HUES64 (cell line): Measurements from ENCODE around the gene FLNA.

Experiments used
- H3K27ac ChIP-seq: 2 replicates; pipeline ENCODE4 v1.7.0; 2013; ENCODE audit warnings: low read depth, low read length, inconsistent platforms
- H3K27me3 ChIP-seq: 2 replicates; pipeline ENCODE4 v1.6.1; 2013; ENCODE audit warnings: mild to moderate bottlenecking, low read length; ENCODE audit not compliant: insufficient read depth
- H3K36me3 ChIP-seq: 2 replicates; pipeline ENCODE4 v1.6.1; 2013; ENCODE audit warnings: mild to moderate bottlenecking, low read length; ENCODE audit not compliant: insufficient read depth
- H3K4me1 ChIP-seq: 2 replicates; pipeline ENCODE4 v1.6.1; 2013; ENCODE audit warnings: mild to moderate bottlenecking, low read length, moderate library complexity; ENCODE audit not compliant: insufficient read depth
- H3K4me3 ChIP-seq: 2 replicates; pipeline ENCODE4 v1.5.1; 2013; ENCODE audit warnings: mild to moderate bottlenecking, low read length, moderate library complexity
- H3K9ac ChIP-seq: 2 replicates; pipeline ENCODE4 v1.6.1; 2013; ENCODE audit warnings: mild to moderate bottlenecking, low read depth, low read length
- H3K9me3 ChIP-seq: 2 replicates; pipeline ENCODE4 v1.6.1; 2013; ENCODE audit warnings: low read depth, low read length; ENCODE audit not compliant: insufficient read depth
- WGBS: fragments of 150-250, 120-280 bp; methylation state at CpG from one replicate; pipeline ENCODE4 v1.1.7; 2013; ENCODE audit warnings: missing lambda C conversion rate; 5-methylcytosine and 5-hydroxymethylcytosine counted together

The FLNA gene

GRCh38 chrX:154382483-154383069 lies 8.1 kb upstream of the FLNA start:
- H3K27me3 ChIP-seq = no peaks in the 10 kb centered on the region
- H3K27ac ChIP-seq = no peak overlapping the region
- no peaks in the 10 kb centered on the region for H3K9me3 ChIP-seq
- no peak overlapping the region for H3K4me3 ChIP-seq
- 96% methylated on average over 11 of the region's 11 CpGs for WGBS
- H3K9ac ChIP-seq = no peak overlapping the region
- peaks cover 11% of the 10 kb centered on the region for H3K36me3 ChIP-seq
- H3K4me1 ChIP-seq = peaks cover 5% of the 10 kb centered on the region

- Histone ChIP-seq H3K4me3 (peak overlapping the region; percentile 35; the same call in 1 of the 2 replicates), H3K27ac (peak overlapping the region; percentile 99), H3K9me3 (no peaks in the 10 kb centered on the region), H3K36me3 (peaks cover 11% of the 10 kb centered on the region), H3K9ac (peak overlapping the region; percentile 67), H3K4me1 (peaks cover 5% of the 10 kb centered on the region), H3K27me3 (no peaks in the 10 kb centered on the region)
- WGBS = 43% methylated on average over 5 of the region's 6 CpGs
Observed at GRCh38 chrX:154381271-154381670, 6.8 kb upstream of the FLNA start.

DNA sequence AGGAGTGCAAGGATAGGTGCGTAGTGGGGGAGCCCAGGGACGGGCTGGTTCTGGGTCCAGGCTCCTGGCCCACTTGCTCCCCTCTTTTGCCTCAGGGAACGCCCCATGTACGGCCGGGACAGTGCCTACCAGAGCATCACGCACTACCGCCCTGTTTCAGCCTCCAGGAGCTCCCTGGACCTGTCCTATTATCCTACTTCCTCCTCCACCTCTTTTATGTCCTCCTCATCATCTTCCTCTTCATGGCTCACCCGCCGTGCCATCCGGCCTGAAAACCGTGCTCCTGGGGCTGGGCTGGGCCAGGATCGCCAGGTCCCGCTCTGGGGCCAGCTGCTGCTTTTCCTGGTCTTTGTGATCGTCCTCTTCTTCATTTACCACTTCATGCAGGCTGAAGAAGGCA lies 6.4 kb upstream of the FLNA start:
- no peaks in the 10 kb centered on the region for H3K27me3 ChIP-seq
- H3K4me3 ChIP-seq = peak overlapping the region; percentile 85
- H3K36me3 ChIP-seq = peaks cover 11% of the 10 kb centered on the region
- WGBS = 62% methylated on average over 14 of the region's 14 CpGs
- peak overlapping the region; percentile 60 for H3K9ac ChIP-seq
- H3K4me1 ChIP-seq = peaks cover 5% of the 10 kb centered on the region
- H3K27ac ChIP-seq = peak overlapping the region; percentile 99; the same call in 1 of the 2 replicates
- H3K9me3 ChIP-seq = no peaks in the 10 kb centered on the region

GRCh38 chrX:154380153-154380552 lies 5.7 kb upstream of the FLNA start:
- Histone ChIP-seq H3K27ac (peak overlapping the region; percentile 99; the same call in 1 of the 2 replicates), H3K4me3 (peak overlapping the region; percentile 85), H3K27me3 (no peaks in the 10 kb centered on the region), H3K36me3 (peaks cover 11% of the 10 kb centered on the region), H3K4me1 (peaks cover 5% of the 10 kb centered on the region), H3K9me3 (no peaks in the 10 kb centered on the region), H3K9ac (peak overlapping the region; percentile 96)
- 31% methylated on average over 13 of the region's 13 CpGs for WGBS

DNA sequence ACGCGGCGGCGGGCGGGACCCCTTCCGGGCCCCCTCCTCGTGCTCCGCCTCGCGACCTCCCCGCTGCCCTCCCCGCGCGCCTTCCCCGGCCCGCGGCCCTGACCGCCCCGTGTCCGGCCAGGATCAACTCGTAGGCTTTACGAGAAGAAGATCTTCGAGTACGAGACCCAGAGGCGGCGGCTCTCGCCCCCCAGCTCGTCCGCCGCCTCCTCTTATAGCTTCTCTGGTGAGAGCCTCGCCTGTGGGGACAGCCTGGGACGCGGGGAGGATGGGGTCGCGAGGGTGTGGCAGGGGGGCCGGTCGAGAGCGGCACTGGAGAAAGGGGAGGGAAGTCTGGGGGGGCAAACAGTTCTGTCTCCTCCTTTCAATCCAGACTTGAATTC lies 5.1 kb upstream of the FLNA start:
- peaks cover 5% of the 10 kb centered on the region for H3K4me1 ChIP-seq
- peaks cover 3% of the 10 kb centered on the region; the same call in 1 of the 2 replicates for H3K27me3 ChIP-seq
- H3K9me3 ChIP-seq = no peaks in the 10 kb centered on the region
- H3K9ac ChIP-seq = peak overlapping the region; percentile 96
- peaks cover 11% of the 10 kb centered on the region for H3K36me3 ChIP-seq
- peak overlapping the region; percentile 99 for H3K27ac ChIP-seq
- WGBS = 2% methylated on average over 35 of the region's 38 CpGs
- H3K4me3 ChIP-seq = peak overlapping the region; percentile 85

- WGBS = under 1% methylated on average over 103 of the region's 103 CpGs
- peak within 1 kb of the TSS; percentile 99 for H3K27ac ChIP-seq
Observed at GRCh38 chrX:154378799-154379568, 4.5 kb upstream of the FLNA start, which contains the start of gene EMD. Gene EMD, plus strand, starts transcription at chrX:154379295. Its CDS starts 190 bp downstream, at chrX:154379485.

GRCh38 chrX:154378059-154378798 lies 3.8 kb upstream of the FLNA start:
- Histone ChIP-seq H3K4me3 (peak overlapping the region; percentile 51), H3K27ac (peak overlapping the region; percentile 97), H3K27me3 (peaks cover 3% of the 10 kb centered on the region; the same call in 1 of the 2 replicates), H3K9me3 (no peaks in the 10 kb centered on the region), H3K4me1 (peaks cover 9% of the 10 kb centered on the region), H3K9ac (peak overlapping the region; percentile 77), H3K36me3 (peaks cover 11% of the 10 kb centered on the region)
- 2% methylated on average over 79 of the region's 79 CpGs for WGBS

More at GRCh38 chrX:154378799-154379568, 4.5 kb upstream of the FLNA start, which contains the start of gene EMD:
- peak within 1 kb of the TSS; percentile 96 for H3K9ac ChIP-seq
- peaks cover 3% of the 10 kb centered on the region; the same call in 1 of the 2 replicates for H3K27me3 ChIP-seq
- H3K4me1 ChIP-seq = peaks cover 6% of the 10 kb centered on the region
- H3K9me3 ChIP-seq = no peaks in the 10 kb centered on the region
- H3K4me3 ChIP-seq = peak within 1 kb of the TSS; percentile 85
- H3K36me3 ChIP-seq = peaks cover 11% of the 10 kb centered on the region

GRCh38 chrX:154376774-154377173 lies 2.3 kb upstream of the FLNA start:
- Histone ChIP-seq H3K9me3 (no peaks in the 10 kb centered on the region), H3K9ac (no peak overlapping the region), H3K36me3 (peaks cover 10% of the 10 kb centered on the region), H3K4me3 (no peak overlapping the region), H3K27ac (no peak overlapping the region), H3K27me3 (peaks cover 6% of the 10 kb centered on the region; the same call in 1 of the 2 replicates), H3K4me1 (peaks cover 12% of the 10 kb centered on the region)
- 88% methylated on average over 3 of the region's 3 CpGs for WGBS

DNA sequence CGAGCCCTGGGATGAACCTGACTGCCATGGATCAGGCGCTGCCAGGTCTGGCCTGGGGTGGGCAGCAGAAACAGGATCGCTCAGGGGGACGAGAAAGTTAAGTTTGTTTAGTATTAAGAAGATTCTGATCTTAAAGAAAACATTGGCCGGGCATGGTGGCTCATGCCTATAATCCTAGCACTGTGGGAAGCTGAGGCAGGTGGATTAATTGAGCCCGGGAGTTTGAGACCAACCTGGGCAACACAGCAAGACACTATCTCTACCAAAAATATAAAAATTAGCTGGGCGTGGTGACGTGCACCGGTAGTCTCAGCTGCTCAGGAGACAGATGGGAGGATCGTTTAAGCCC lies 696 bp upstream of the FLNA start:
- Histone ChIP-seq H3K27ac (no peak overlapping the region; the same call in 1 of the 2 replicates), H3K27me3 (peaks cover 6% of the 10 kb centered on the region; the same call in 1 of the 2 replicates), H3K9ac (no peak overlapping the region), H3K4me1 (peaks cover 7% of the 10 kb centered on the region; the same call in 1 of the 2 replicates), H3K4me3 (peak overlapping the region; percentile 37; the same call in 1 of the 2 replicates), H3K9me3 (no peaks in the 10 kb centered on the region), H3K36me3 (0 out of 2 replicates have a peak, but pooled peaks cover 1% of the 10 kb centered on the region)
- WGBS = 69% methylated on average over 9 of the region's 10 CpGs

GRCh38 chrX:154373340-154374306 lies 811 bp downstream of the FLNA start:
- Histone ChIP-seq H3K9me3 (no peaks in the 10 kb centered on the region), H3K36me3 (0 out of 2 replicates have a peak, but pooled peaks cover 5% of the 10 kb centered on the region), H3K27ac (peak overlapping the region; percentile 64; the same call in 1 of the 2 replicates), H3K4me1 (peaks cover 7% of the 10 kb centered on the region; the same call in 1 of the 2 replicates), H3K27me3 (peaks cover 6% of the 10 kb centered on the region; the same call in 1 of the 2 replicates), H3K9ac (peak overlapping the region; percentile 5; the same call in 1 of the 2 replicates), H3K4me3 (peak overlapping the region; percentile 47)
- WGBS = 20% methylated on average over 19 of the region's 23 CpGs
